ENCODE data around the gene VPS33A. TPM values are rescaled to one million over a fixed set of nuclear protein-coding genes. Genes with fewer than 3 reads are reported as not detected.

Gene VPS33A
- total RNA-seq, 1 donor from 2014 or later: 16.9 TPM

DNA sequence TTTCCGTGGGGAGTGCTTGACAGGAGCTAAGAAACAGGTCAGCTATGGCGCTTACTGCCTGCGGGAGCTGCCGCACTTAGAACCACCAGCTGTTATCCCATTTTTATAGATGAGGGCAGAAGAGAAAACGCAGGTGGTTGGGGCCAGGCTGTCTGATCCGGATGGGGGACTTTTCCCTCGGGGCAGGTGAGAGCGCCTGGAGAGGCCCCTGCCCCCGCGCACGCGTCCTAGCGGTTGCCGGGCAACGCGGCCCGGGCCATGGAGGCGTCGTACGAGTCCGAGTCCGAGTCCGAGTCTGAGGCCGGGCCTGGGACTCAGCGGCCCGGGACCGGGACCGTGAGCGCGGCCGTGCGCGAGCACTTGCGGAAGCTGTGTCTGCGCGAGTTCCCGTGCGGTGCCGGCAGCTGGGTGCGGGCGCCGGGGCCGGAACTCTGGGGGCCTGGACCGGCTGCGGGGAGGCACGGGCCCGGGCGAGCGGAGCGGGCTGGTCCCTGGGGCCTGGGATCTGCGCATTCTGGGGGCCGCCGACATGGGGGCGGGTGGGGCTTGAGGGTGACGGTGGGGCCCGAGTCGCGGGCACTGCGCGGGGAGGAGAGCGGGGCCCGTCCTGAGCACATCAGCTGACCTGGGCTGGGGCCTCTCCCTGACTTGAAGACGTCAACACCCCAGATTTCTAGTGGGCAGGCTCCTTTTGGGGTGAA is 83.3 kb downstream of the VPS33A start, which contains the start of gene LRRC43:
Gene LRRC43, plus strand, starts transcription at position 237 of the 701 bp plus-strand sequence. Its CDS starts 22 bp downstream, at position 259.
- H3K9me3 Mint-ChIP-seq (ENCODE audit: low read depth): no peaks in the 10 kb centered on the region
- H3K36me3 Mint-ChIP-seq (ENCODE audit: low read depth): peaks cover 1% of the 10 kb centered on the region
- TF ChIP-seq, protein P1, sequence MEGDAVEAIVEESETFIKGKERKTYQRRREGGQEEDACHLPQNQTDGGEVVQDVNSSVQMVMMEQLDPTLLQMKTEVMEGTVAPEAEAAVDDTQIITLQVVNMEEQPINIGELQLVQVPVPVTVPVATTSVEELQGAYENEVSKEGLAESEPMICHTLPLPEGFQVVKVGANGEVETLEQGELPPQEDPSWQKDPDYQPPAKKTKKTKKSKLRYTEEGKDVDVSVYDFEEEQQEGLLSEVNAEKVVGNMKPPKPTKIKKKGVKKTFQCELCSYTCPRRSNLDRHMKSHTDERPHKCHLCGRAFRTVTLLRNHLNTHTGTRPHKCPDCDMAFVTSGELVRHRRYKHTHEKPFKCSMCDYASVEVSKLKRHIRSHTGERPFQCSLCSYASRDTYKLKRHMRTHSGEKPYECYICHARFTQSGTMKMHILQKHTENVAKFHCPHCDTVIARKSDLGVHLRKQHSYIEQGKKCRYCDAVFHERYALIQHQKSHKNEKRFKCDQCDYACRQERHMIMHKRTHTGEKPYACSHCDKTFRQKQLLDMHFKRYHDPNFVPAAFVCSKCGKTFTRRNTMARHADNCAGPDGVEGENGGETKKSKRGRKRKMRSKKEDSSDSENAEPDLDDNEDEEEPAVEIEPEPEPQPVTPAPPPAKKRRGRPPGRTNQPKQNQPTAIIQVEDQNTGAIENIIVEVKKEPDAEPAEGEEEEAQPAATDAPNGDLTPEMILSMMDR (IDR thresholded peaks at IDR 0.05): no peak
- no peak within 1 kb of the TSS for H3K27ac Mint-ChIP-seq (ENCODE audit: unreplicated experiment)
- H3K27me3 Mint-ChIP-seq (ENCODE audit: low read depth): no peaks in the 10 kb centered on the region
- peak within 1 kb of the TSS; percentile 70 for H3K4me3 Mint-ChIP-seq (ENCODE audit: unreplicated experiment)
- peaks cover 7% of the 10 kb centered on the region for H3K4me1 Mint-ChIP-seq (ENCODE audit: low read depth)
- no peak for DNase-seq (ENCODE audit: low spot score)

Other genes with a start within 250 kb of the VPS33A start
- gene BCL7A, start 244.6 kb downstream of the VPS33A start, total RNA-seq: 7.1 to 10.0 TPM (median 9.1 TPM) in 3 replicates
- 58.8 to 62.8 TPM (median 61.7 TPM) in 3 replicates for gene MLXIP, start 187.7 kb downstream of the VPS33A start, total RNA-seq
- not detected in 3 replicates for gene IL31, start 92.3 kb downstream of the VPS33A start, total RNA-seq
- 1.5 to 2.0 TPM (median 1.6 TPM) in 3 replicates for gene LRRC43, start 83.4 kb downstream of the VPS33A start, total RNA-seq
- gene B3GNT4, start 62.8 kb downstream of the VPS33A start, total RNA-seq: 0.22 to 1.0 TPM (median 0.77 TPM) in 3 replicates
- gene DIABLO, start 40.4 kb downstream of the VPS33A start, total RNA-seq: 47.7 to 51.1 TPM (median 49.9 TPM) in 3 replicates
- gene CLIP1, start 156.2 kb upstream of the VPS33A start, total RNA-seq: 74.1 to 101 TPM (median 94.7 TPM) in 3 replicates
- 16.8 to 21.8 TPM (median 20.2 TPM) in 3 replicates for gene ZCCHC8, start 234.4 kb upstream of the VPS33A start, total RNA-seq

Measured in chondrocyte (in vitro differentiated cells).